A172 (cell line): ENCODE results near the gene FEZF2. TPM values are rescaled to one million over a fixed set of nuclear protein-coding genes. Genes with fewer than 3 reads are reported as not detected.

ENCODE experiments used
- DNase-seq: peaks from one replicate; pipeline ENCODE4 v3.0.0-alpha.2; 2015; ENCODE audit warnings: low spot score
- total RNA-seq: library from RNA; depleted of rRNA; stranded (reverse); fragments of >200 nt; shearing (Covaris generic); gene quantifications from 2 replicates; pipeline ENCODE4 v1.2.3, GENCODE V29; 2014

Gene FEZF2
- total RNA-seq, 1 experiment from 2014 or later = not detected

- no peak for DNase-seq
These were observed 719 bp downstream of the FEZF2 start for GRCh38 chr3:62372621-62373041.

DNA sequence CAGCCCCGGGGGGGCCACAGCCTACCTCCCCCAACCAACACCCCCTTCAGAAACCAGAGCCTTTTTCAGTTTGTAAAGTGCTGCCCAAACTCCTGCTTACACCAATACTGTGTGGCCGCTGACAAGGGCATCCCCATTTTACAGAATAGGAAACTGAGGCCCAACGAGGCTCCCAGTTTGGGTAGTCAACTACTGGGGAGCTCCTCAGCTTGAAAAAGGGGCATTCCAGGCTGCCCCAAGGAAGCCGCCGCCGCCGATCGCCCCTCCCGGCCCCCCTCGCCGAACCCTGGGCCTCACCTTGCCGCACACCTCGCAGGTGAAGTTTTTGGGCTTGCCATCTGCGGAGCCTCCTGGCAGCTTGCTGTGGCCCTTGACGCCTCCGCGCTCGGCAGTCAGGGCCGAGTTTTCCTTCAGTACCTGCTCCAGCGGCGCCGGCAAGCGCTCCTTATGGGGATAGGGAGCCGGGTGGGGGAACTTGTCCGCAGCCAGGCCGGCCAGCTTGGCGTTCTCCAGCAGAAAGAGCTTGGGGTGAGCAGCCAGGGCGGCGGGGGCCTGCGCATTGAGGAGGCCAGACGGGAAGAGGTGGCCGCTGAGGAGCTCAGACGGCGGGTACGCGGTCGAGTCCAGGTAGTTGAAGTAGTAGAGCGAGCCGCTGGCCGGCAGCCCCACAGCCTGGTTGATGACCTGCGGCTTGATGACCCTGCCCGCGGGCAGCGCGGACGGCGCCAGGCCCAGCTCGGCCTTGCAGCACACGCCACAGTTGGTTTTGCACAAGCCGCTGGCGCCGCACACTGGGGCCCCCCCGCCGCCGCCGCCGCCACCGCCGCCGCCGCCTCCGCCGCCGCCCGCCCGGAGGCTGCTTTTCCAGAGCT is 1.4 kb downstream of the FEZF2 start:
- DNase-seq = no peak

DNA sequence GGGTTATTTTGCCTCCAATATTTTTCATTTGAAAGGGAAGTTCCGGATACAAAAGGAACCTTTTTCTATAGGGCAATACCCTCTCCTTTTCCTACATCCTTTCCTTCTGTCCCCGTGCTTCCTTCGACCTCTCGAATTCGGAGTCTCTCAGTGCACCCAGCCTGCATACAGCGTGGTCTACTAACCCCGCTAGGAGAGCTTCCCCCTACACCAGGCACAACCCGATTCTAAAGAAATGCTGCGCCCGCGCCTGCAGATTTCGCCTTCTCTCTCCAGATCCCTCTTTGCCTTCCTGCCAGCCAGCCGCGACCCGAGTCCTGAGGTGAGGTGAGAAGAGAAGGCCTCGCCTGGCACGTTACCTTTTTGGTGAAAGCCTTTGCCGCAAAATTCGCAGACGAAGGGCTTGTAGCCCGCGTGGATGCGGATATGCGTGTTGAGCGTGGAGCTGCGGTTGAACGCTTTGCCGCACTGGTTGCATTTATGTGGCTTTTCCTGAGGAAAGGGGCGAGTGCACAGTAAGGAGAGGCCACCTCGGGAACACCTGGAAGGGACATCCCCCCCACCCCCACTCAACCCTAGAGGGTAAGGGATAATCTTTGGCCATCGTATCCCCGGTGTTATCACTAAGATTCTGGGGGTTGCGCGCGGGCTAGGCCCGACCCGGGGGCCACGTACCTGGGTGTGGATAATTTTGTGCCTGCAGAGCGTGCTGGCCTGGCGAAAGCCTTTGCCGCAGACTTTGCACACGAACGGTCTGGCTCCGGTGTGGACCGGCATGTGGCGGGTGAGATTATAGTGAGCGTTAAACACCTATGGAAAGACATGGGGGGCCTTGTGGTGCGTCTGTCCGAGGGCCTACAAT is 2.3 kb downstream of the FEZF2 start:
- DNase-seq = no peak

DNA sequence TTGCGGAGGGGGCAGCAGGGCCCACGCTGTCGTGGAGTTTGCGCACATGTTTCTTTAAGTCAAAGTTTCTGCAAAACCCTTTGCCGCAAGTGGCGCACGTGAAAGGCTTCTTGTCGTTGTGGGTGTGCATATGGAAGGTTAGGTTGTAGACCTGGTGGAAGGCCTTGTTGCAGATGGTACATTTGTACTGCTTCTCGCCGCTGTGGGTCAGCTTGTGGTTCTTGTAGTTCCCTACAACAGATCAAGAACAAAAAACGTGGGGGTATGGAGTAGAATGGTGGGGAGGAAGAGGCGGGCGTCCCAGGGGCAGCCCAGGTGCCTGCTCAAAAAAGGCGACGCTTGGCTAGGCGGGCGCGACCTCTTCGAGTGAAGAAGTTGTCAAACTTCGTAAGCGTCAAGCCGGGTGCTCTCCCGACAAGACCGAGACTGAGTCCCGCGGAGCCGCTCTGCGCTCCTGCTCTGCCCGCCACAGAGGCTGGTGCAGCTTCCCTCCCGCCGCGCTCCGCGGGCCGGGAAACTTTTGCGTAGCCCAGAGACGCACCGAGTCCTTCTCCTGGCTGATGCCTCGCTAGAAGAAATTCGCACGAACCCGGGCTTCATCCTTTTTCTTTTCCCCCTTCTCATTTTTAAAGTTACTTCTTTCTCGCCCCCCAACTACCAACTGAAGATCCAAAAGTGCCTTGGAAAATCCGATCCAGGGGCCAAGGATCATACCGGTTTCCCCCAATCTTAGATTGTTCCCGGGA is 3.1 kb downstream of the FEZF2 start:
- no peak for DNase-seq

GRCh38 chr3:62369476-62369743 is 3.9 kb downstream of the FEZF2 start:
- no peak for DNase-seq

GRCh38 chr3:62368705-62369475 is 4.5 kb downstream of the FEZF2 start:
- no peak for DNase-seq

GRCh38 chr3:62368290-62368704 is 5.1 kb downstream of the FEZF2 start:
- DNase-seq = no peak

DNA sequence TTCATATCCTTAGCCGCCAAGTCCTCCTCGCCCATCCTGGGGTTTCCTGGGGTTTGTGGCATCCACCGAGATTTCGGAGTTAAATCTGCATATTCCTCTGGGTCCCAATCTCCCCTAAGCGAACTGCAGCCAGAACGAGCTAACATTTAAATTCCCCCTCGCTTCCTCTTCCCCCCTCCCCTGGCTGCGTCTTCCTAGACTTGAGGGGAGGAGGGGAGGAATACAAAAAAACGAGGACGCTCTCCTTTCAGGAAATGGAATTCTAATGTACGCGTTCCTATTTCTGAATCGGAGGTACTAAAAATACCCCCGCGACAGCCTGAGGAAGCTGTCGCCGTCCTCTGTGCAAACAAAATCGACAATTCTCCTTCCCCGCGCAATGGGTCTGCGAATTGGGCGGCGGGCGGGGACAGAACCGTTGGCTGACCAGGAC is 5.6 kb downstream of the FEZF2 start:
- no peak for DNase-seq

GRCh38 chr3:62366126-62366484 is 7.2 kb downstream of the FEZF2 start:
- no peak for DNase-seq

DNA sequence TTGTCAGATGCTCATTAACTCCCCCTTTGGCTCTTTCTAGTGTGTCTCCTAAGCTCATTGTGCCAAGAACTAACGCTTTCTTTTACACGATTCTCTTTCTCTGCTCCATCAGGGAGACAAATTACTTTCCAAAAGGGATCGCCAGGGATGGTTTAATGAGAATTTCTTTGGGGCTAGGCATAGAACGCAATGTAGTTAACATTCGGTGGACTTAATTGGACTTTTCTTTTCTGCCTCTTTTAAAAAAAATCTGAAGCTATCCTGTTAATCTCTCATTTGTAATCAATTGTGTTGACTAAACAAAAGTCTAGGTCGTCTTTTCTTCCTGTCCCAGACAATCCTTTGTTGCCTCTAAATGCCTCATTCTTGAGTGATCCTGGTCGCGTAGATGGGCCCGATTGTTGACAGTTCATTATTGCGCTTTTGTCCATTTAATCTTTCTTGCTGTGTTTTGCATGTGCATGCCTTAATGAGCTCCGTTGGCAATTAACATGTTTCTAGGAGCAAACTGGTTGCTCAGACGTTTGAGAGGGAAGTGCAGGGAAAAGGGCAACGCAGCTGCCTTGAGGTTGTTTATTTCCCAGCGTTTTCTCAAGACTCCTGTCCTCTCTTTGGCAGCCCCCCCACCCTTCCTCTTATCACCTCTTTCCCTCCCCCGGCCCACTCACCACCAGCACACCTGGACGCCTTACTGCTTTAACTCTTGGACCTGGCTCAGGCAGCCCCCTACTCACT is 7.8 kb downstream of the FEZF2 start:
- no peak for DNase-seq

- no peak for DNase-seq
These were observed 9.2 kb downstream of the FEZF2 start for GRCh38 chr3:62364191-62364590.

- DNase-seq = peak; percentile 6
These were observed 10.1 kb downstream of the FEZF2 start for GRCh38 chr3:62363275-62363674.

- DNase-seq = no peak
These were observed 11.5 kb downstream of the FEZF2 start for GRCh38 chr3:62361824-62362223.

DNA sequence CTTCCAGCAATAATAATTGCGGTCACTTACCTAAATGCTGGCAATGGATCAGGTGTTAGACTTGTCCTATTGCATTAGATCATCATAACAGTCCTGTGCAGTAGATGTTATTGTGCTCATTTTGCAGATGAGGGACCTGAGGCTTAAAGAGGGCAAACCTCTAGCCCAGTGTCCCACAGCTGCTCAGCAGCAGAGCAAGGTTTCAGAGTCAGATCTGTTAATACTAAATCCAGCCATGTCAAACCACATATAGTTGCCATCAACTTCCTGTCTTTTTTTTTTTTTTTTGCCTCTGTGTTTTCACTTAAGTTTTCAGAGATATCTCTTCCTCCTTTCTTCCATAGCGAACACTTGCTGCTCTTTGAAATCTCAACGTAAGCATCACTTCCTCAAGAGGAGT is 12.1 kb downstream of the FEZF2 start:
- DNase-seq = no peak

DNA sequence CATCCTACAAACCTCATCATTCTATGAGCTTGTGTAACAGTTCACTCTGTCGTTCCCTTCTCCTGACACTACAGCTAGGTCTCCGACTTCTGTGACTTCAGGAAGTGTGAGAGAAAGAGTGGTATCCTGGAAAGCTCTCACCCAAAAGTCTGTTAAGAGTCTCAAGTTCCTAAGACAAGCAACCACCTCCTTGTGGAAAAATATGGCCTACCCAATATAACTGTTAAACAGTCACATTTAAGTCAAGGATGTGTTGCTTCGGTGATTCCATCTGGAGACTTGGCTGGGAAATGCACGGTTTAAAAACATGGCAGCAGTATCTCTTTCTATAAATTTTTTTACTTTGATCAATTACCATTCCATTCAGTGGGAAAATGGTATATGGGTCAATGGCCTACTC is 13.8 kb downstream of the FEZF2 start:
- DNase-seq = no peak

GRCh38 chr3:62356356-62356755 is 17.0 kb downstream of the FEZF2 start:
- DNase-seq = no peak

DNA sequence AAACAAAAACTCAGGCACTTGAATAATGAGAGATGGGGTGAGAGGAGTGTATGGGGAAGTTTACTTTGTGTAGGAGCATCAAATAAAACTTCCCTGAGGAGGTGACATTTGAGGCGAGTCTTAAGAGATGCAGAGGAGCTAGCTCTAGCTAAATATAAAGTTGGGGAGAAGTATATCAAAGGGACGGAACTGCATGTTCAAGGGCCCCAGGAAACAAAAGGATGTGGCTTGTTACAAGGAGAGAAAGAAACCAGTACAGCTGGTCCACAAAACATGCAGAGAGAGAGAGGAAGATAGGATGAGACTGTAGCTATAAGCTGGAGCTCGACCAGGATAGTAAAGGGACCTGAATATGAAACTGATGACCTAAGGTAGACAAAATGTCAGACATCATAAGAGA is 17.6 kb downstream of the FEZF2 start:
- no peak for DNase-seq

DNA sequence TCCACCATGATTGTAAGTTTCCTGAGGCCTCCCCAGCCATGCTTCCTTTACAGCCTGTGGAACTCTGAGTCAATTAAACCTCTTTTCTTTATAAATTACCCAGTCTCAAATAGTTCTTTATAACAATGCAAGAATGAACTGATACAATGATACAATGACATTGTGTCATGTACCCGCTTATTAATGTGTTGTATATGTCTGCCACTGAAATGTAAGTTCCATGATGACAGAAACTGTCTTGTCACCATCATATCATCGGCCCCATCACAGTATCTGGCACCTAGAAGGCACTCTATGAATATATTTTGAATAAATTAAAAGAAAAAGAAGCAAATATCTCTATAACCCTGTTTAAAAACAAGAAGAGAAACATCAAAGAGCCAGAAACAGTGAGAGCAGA is 29.6 kb downstream of the FEZF2 start:
- DNase-seq = no peak

DNA sequence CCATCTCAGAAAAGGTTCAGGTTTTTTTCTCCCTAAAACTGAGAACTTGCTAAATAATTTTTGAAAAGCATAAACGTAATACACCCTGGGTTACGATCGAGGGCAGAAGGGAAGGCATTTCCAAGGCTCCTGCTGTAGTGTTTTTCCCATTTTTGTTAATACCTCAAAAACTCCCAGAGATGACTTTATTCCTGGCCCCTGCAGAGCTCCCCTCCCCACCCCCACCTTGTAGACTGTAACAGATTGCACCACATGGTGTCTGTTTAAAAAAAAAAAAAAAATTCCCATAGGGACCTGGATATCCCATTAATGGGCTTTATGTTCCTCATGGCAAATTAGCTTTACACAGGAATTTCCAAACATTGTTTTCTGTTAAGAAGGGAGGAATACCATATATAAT is 38.2 kb downstream of the FEZF2 start:
- DNase-seq = no peak

GRCh38 chr3:62332835-62333244 is 40.5 kb downstream of the FEZF2 start:
- no peak for DNase-seq

- DNase-seq = no peak
These were observed 41.3 kb downstream of the FEZF2 start for GRCh38 chr3:62332017-62332416.
